Keratinocyte (primary cell): ENCODE measurements around the gene SORBS1. TPM values are rescaled to one million over a fixed set of nuclear protein-coding genes. Genes with fewer than 3 reads are reported as not detected.

Experiments
- DNase-seq: peaks from one replicate; pipeline ENCODE4 v3.0.0-alpha.2; 2011; ENCODE audit warnings: low read depth, missing footprints, low spot score
- FAIRE-seq: peaks from 2 replicates; lab custom pipeline; 2011; peaks lifted over from hg19 to GRCh38; lab: Jason Lieb, UNC
- H2AFZ ChIP-seq: 2 replicates; pipeline ENCODE4 v1.6.0; 2012; ENCODE audit warnings: low read length, control low read depth, inconsistent platforms; ENCODE audit not compliant: control insufficient read depth
- H3K27ac ChIP-seq: 2 replicates; pipeline ENCODE4 v1.5.1; 2011; ENCODE audit warnings: low read length; ENCODE audit not compliant: control insufficient read depth, insufficient read depth
- H3K27me3 ChIP-seq: 3 replicates; pipeline ENCODE4 v1.6.0; 2011; ENCODE audit warnings: low read length; ENCODE audit not compliant: control insufficient read depth, insufficient read depth; ENCODE audit errors: extremely low read depth
- H3K36me3 ChIP-seq, 2 experiments: 2 replicates in 1 of 2; 3 replicates in 1 of 2; pipeline ENCODE4 v1.5.1; 2011; ENCODE audit warnings: low read length in 2 of 2, mild to moderate bottlenecking in 1 of 2; ENCODE audit not compliant: control insufficient read depth in 2 of 2, insufficient read depth in 2 of 2; ENCODE audit errors: extremely low read depth in 1 of 2
- H3K4me1 ChIP-seq: 3 replicates; pipeline ENCODE4 v1.5.1; 2011; ENCODE audit warnings: low read length; ENCODE audit not compliant: control insufficient read depth, insufficient read depth; ENCODE audit errors: extremely low read depth
- H3K4me2 ChIP-seq: 3 replicates; pipeline ENCODE4 v1.6.0; 2011; ENCODE audit warnings: low read depth, low read length; ENCODE audit not compliant: control insufficient read depth, insufficient read depth; ENCODE audit errors: extremely low read depth
- H3K4me3 ChIP-seq, 3 experiments: fragments of 200-600 bp in 1 of 3; sonication (generic) in 1 of 3; 2 replicates in 2 of 3; 3 replicates in 1 of 3; pipeline ENCODE4 v1.5.1; 2011 to 2016; ENCODE audit warnings: low read length in 3 of 3, mild to moderate bottlenecking in 3 of 3, control low read depth in 2 of 3, inconsistent platforms in 1 of 3, low read depth in 1 of 3, mixed read lengths in 1 of 3, mixed run types in 1 of 3, moderate library complexity in 1 of 3; ENCODE audit not compliant: control insufficient read depth in 2 of 3, insufficient read depth in 2 of 3; ENCODE audit errors: extremely low read depth in 1 of 3
- H3K79me2 ChIP-seq: 2 replicates; pipeline ENCODE4 v1.6.0; 2012; ENCODE audit warnings: low read length; ENCODE audit not compliant: control insufficient read depth, insufficient read depth
- H3K9ac ChIP-seq: 3 replicates; pipeline ENCODE4 v1.6.0; 2011; ENCODE audit warnings: low read length; ENCODE audit not compliant: control insufficient read depth, insufficient read depth; ENCODE audit errors: extremely low read depth
- H3K9me1 ChIP-seq: 3 replicates; pipeline ENCODE4 v1.6.0; 2011; ENCODE audit warnings: low read length; ENCODE audit not compliant: control insufficient read depth, insufficient read depth; ENCODE audit errors: extremely low read depth
- H3K9me3 ChIP-seq: 2 replicates; pipeline ENCODE4 v1.5.1; 2012; ENCODE audit warnings: low read depth, low read length; ENCODE audit not compliant: control insufficient read depth
- H4K20me1 ChIP-seq: 3 replicates; pipeline ENCODE4 v1.6.0; 2011; ENCODE audit warnings: low read length; ENCODE audit not compliant: control insufficient read depth, insufficient read depth; ENCODE audit errors: extremely low read depth
- CTCF ChIP-seq, 3 experiments: IDR thresholded peaks in 1 of 3; conservative IDR thresholded peaks in 1 of 3; optimal IDR thresholded peaks in 1 of 3; 2 replicates in 2 of 3; 3 replicates in 1 of 3; pipeline versions ENCODE3 to v1.5.1; 2011; ENCODE audit warnings: low read length in 3 of 3, mild to moderate bottlenecking in 3 of 3, moderate library complexity in 2 of 3, control low read depth in 1 of 3, inconsistent platforms in 1 of 3; ENCODE audit not compliant: insufficient read depth in 2 of 3; ENCODE audit errors: extremely low read depth in 1 of 3
- EZH2 ChIP-seq: IDR thresholded peaks from one replicate; pipeline ENCODE4 v1.6.1; 2012; ENCODE audit warnings: inconsistent platforms, mild to moderate bottlenecking, low read length, moderate library complexity
- dilution Hi-C: fragments of 300-500 bp; cut with MboI; formaldehyde crosslinking; loops from one replicate; pipeline ENCODE4 v1.7.0; 2020; ENCODE audit warnings: low sequenced_read_pairs; ENCODE audit not compliant: extremely low pct_ligation_motif_present
- polyA plus RNA-seq, 5 experiments: library from polyadenylated mRNA; depleted of rRNA in 3 of 5; stranded (reverse) in 3 of 5; stranded (forward) in 1 of 5; unstranded in 1 of 5; fragments of >200 nt; gene quantifications; 1 replicate in 1 of 5; 2 replicates in 3 of 5; 3 replicates in 1 of 5; pipeline versions ENCODE4 v1.2.1 to v1.2.3, GENCODE V29; 2011 to 2012; ENCODE audit warnings: missing spikeins in 2 of 5, low read depth in 1 of 5, low replicate concordance in 1 of 5

The SORBS1 gene
- polyA plus RNA-seq, 1 donor (not counting 4 experiments of a cell fraction or from before 2014, with no cell fraction given), result 0.42 TPM

- H3K4me1 ChIP-seq, result no peaks in the 10 kb centered on the region
- no peak overlapping the region for H3K27ac ChIP-seq
Observed at GRCh38 chr10:95540514-95541052, 20.6 kb downstream of the SORBS1 start.

GRCh38 chr10:95539560-95540284 lies 21.4 kb downstream of the SORBS1 start:
- no peak for FAIRE-seq
- no peaks in the 10 kb centered on the region for H4K20me1 ChIP-seq
- dilution Hi-C loops, result no loop called here
- no peak overlapping the region for H3K4me3 ChIP-seq
- H3K4me1 ChIP-seq, result no peaks in the 10 kb centered on the region
- no peaks in the 10 kb centered on the region for H3K79me2 ChIP-seq
- no peak overlapping the region for H3K9ac ChIP-seq
- H2AFZ ChIP-seq, result no peak overlapping the region
- H3K9me1 ChIP-seq, result no peaks in the 10 kb centered on the region
- TF ChIP-seq EZH2 (no peak), CTCF (optimal IDR thresholded peaks at IDR 0.05 in 1 of 3, IDR thresholded peaks at IDR 0.05 in 1 of 3, conservative IDR thresholded peaks at IDR 0.05 in 1 of 3; ENCODE audit: extremely low read depth in 1 of 3, insufficient read depth in 2 of 3, low read length in 3 of 3) (no peak)
- no peaks in the 10 kb centered on the region for H3K27me3 ChIP-seq
- no peak for DNase-seq
- no peaks in the 10 kb centered on the region for H3K9me3 ChIP-seq
- H3K27ac ChIP-seq, result no peak overlapping the region
- H3K4me2 ChIP-seq, result no peak overlapping the region
- H3K36me3 ChIP-seq, result no peaks in the 10 kb centered on the region

More at GRCh38 chr10:95540514-95541052, 20.6 kb downstream of the SORBS1 start:
- Histone ChIP-seq H2AFZ (no peak overlapping the region), H3K79me2 (no peaks in the 10 kb centered on the region), H3K9me1 (no peaks in the 10 kb centered on the region), H3K4me3 (no peak overlapping the region), H3K27me3 (no peaks in the 10 kb centered on the region), H3K36me3 (no peaks in the 10 kb centered on the region), H4K20me1 (no peaks in the 10 kb centered on the region), H3K9me3 (no peaks in the 10 kb centered on the region), H3K4me2 (no peak overlapping the region), H3K9ac (no peak overlapping the region)
- FAIRE-seq, result no peak
- no peak for TF ChIP-seq EZH2
- no peak for TF ChIP-seq CTCF (optimal IDR thresholded peaks at IDR 0.05 in 1 of 3, IDR thresholded peaks at IDR 0.05 in 1 of 3, conservative IDR thresholded peaks at IDR 0.05 in 1 of 3; ENCODE audit: extremely low read depth in 1 of 3, insufficient read depth in 2 of 3, low read length in 3 of 3)
- dilution Hi-C loops, result no loop called here
- DNase-seq, result no peak
